ENCODE data around the gene CEP85L.

The CEP85L gene

GRCh38 chr6:118530942-118531341 lies 120.4 kb downstream of the CEP85L start:
- no peak for DNase-seq

- DNase-seq = no peak
Observed at GRCh38 chr6:118529756-118530155, 121.6 kb downstream of the CEP85L start.

- DNase-seq = no peak
Observed at GRCh38 chr6:118528129-118528528, 123.3 kb downstream of the CEP85L start.

- no peak for DNase-seq
Observed at GRCh38 chr6:118525913-118526780, 125.2 kb downstream of the CEP85L start.

GRCh38 chr6:118524686-118525085 lies 126.7 kb downstream of the CEP85L start:
- no peak for DNase-seq

GRCh38 chr6:118523216-118523615 lies 128.2 kb downstream of the CEP85L start:
- DNase-seq = no peak

- DNase-seq = no peak
Observed at GRCh38 chr6:118522422-118522821, 129.0 kb downstream of the CEP85L start.

GRCh38 chr6:118514689-118515088 lies 136.7 kb downstream of the CEP85L start:
- no peak for DNase-seq

- DNase-seq = no peak
Observed at GRCh38 chr6:118511930-118512715, 139.3 kb downstream of the CEP85L start.

GRCh38 chr6:118509009-118509617 lies 142.3 kb downstream of the CEP85L start:
- DNase-seq = peak; percentile 26

GRCh38 chr6:118507636-118508035 lies 143.8 kb downstream of the CEP85L start:
- no peak for DNase-seq

GRCh38 chr6:118506071-118506638 lies 145.2 kb downstream of the CEP85L start:
- no peak for DNase-seq

GRCh38 chr6:118505656-118506055 lies 145.7 kb downstream of the CEP85L start:
- DNase-seq = no peak

GRCh38 chr6:118504611-118505010 lies 146.8 kb downstream of the CEP85L start:
- no peak for DNase-seq

- DNase-seq = no peak
Observed at GRCh38 chr6:118502169-118502568, 149.2 kb downstream of the CEP85L start.

- DNase-seq = no peak
Observed at GRCh38 chr6:118501765-118502164, 149.6 kb downstream of the CEP85L start.

- DNase-seq = no peak
Observed at GRCh38 chr6:118501099-118501498, 150.3 kb downstream of the CEP85L start.

GRCh38 chr6:118500130-118501015 lies 151.0 kb downstream of the CEP85L start:
- no peak for DNase-seq

GRCh38 chr6:118495485-118496280 lies 155.7 kb downstream of the CEP85L start:
- DNase-seq = no peak

- no peak for DNase-seq
Observed at GRCh38 chr6:118494091-118494490, 157.3 kb downstream of the CEP85L start.

- no peak for DNase-seq
Observed at GRCh38 chr6:118489990-118490389, 161.4 kb downstream of the CEP85L start.

Data from CD4-positive, alpha-beta T cell treated with Interleukin-6 for 4 hours (primary cell).